ENCODE data around the gene FBXW11.
A peak's percentile ranks its signal among the peaks of the same experiment; 100 is the strongest.

Gene FBXW11

DNA sequence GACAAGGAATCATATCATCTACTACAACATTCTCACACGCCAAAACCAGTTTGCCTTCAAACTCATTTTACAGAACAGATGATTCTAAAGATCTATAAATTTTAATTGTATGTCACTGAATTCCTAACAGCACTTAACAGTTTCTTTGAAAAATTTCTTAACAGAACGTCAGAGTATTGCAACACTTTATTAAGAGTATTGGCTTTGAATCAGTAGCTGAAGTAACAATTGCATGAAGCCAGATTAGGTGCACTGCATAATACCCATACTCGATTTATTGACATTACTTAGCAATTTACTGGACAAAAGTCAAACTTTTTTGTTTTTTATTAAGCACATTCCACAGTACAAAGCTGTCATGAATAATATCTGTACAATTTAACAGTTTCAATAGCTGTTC is 145.1 kb downstream of the FBXW11 start:
- DNase-seq, result no peak

DNA sequence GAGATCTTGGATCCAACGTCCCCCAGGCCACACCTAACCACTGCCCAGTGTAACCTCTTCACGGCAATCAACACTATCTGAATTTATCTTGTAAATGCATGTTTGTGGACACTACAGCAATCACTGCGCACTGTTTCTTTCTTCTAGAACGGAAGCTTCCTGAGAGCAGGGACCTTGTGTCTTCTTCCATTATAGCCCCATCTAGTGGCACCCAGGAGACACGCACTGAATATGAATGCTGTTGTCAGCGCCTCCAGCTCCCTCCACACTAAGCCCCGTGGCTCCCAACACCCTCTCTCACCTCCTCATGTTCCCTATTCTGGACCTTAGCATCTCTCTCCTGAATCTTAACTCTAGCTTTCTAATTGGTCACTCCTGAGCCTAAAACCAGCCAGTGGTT is 148.1 kb downstream of the FBXW11 start:
- DNase-seq, result peak in 2 of 3 donors; percentile 21

DNA sequence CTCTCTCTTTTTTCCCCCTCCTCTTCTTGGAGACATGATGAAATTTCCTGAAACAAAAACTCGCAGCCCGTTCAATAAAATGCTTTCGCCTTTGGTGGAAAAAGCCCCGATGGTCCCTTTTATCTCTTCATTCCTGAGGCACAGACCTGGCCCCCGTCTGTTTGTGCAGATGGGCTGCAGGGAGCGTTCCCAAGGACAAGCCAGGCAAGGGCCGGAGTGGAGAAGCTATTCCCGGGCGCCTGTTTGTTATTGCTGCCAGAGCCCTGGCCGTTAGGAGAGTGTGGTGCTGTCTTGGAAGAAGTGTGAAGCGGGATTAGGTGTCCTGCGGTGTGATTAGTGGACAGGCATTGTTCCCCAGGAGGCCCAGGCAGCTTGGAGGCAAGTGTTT is 149.0 kb downstream of the FBXW11 start:
- DNase-seq, result no peak

DNA sequence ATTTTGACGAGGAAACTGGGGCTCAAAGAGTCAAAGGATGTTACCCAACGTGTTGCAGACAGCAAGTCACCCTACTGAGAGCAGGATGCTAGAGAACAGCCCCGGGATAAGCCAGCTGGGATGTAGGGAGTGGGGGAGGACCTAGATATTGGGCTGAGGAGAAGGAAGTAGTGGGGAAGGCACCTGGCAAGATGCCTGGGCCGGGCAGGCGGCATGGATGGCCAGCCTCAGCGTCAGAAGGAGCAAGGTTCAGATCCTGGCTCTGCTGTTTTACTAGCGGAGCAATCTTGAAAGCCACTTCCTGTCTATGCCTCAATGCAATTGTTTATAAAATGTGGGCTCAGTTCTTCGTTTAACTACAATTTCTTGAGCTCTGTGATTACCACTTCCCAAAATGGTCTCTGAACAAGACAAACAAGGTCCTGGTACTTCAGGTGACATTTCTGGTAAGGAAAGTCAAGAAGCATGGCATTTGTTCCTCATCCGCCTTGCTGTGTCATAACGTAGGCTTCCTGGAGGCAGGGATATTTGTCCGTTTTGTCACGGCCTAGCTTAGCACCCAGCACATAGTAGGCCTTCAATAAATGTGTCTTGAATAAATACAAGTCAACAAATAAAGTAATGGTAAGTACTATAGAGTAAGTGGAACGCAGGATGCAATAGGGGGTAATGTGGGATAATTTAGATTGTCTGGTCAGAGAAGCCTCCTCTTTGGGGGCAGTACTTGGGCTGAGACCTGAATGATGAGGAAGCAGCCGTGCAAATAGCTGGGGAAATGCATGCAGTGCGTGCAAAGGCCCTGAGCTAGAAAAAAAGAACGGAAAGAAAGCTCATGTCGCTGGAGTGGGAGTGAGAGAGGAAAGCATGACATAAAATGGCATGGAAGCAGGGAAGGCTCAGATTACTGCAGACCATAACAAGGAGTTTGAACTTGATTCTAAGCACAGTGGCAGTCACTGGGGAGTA is 150.4 kb downstream of the FBXW11 start:
- peak in 1 of 3 donors; percentile 12 for DNase-seq

DNA sequence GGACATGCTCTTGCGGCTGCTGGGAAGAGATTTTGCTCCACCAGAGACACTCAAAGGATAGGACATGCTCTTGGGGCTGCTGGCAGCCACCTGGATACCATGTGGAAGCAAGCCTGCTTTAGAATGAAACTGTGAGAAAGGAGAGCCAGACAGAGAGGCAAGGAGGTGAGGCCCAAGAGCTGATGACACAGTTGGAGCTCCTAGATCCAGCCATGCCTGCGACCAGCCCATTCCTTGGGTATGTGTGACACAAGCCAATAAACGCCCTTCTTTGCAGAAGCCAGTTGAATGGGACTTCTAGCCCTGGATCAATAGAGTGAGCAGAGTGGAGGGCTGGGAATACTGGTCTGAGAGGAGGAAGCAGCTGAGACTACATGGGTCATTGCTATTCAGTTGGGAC is 151.2 kb downstream of the FBXW11 start:
- no peak for DNase-seq

DNA sequence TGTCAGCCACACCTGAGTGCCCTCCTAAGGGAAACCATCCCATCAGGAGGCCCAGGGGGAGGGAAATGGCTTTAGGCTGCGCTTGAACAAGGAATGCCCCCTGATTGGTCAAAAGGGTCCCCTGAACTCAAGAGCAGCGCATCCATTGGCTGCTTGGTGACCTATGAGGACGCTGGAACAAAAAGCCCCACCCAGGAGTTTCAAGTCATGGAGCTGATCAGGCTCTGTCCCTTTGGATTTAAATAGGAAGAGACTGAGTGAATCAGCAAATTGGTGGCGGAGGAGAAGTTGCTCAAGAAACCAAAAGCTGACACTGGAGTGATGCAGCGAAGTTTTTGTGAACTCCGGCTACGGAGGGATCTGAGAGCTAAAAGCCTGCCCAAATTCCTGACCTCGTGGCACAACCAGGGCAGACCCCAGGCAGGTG is 154.2 kb downstream of the FBXW11 start:
- peak; percentile 68 to 75 (median 71) for DNase-seq

DNA sequence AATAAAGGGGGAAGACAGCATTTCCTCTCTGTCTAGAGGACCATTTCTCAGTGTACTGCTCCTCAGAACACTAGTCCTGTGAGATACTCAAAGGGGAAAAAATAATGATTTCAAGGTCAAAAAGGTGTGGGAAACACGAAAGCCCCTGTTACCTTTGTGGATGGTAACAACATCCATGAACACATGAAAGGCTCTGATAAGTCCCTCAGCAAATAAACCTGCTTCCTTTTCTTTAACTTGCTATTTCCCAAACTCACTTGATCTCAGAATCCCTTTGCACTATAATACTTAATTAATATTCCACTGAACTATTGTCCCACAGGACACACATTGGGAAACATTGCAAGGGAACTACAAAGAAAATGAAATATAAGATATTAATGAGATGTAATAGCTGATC is 155.2 kb downstream of the FBXW11 start:
- DNase-seq, result no peak

DNA sequence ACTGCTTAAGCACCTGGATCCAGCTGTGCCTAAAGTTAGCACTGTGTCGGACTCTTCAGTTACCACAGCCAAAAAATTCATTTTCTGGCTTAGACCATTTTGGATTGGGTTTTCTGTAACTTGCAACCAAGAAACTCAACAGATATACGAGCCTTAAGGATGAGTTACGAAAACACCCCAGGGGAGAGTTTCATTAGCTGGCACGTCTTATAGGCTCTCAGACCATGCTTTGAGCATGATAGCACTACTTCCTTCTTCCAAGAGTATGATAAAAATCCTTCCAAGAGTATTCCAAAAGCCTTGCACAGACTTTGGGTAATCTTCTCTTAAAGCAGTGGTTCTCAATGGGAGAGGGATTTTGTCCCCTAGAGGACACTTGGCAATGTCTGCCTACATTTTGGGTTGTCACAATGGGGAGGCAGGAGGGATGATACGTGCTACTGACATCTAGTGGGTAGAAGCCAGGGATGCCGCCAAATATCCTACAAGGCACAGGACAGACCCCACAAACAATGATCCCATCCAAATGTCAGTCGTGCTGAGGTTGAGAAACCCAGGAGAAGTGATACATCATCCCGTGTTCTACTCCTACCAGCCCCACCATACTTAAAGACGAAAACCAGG is 156.0 kb downstream of the FBXW11 start:
- peak; percentile 19 to 29 (median 19) for DNase-seq

DNA sequence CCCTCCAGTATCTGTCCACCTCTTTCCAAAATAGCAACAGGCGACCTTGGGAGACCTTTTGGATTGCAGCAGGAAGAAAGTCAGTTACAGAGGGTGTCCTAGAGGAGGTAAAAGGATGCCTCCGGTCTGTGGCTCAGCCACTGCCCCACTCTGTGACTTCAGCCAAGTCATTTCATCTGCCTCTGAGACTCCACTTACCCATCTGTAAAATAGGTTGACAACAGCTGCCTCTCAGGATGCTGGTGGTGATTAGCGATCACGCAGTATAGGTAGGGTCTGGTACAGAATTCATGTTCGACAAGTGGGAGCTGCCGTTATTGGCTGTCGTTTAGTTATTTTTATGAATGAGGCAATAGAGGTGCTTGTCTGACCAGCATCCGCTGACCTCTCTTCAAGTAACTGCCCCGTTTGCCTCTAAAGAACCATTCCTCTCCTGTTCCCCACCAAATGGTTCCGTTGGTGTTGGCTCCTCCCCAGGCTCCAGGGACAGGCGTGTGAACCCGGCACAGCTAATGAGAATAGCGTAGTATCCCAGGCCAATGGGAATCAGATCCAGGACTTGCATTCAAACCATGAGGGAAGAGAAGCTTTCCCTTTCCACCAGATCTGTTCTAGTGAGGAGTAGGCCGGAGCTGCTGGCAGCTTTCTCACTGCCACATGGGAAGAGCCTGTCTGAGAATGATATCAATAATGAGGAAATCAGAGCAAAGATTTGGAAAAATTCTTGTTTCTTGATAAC is 156.7 kb downstream of the FBXW11 start:
- DNase-seq, result no peak

DNA sequence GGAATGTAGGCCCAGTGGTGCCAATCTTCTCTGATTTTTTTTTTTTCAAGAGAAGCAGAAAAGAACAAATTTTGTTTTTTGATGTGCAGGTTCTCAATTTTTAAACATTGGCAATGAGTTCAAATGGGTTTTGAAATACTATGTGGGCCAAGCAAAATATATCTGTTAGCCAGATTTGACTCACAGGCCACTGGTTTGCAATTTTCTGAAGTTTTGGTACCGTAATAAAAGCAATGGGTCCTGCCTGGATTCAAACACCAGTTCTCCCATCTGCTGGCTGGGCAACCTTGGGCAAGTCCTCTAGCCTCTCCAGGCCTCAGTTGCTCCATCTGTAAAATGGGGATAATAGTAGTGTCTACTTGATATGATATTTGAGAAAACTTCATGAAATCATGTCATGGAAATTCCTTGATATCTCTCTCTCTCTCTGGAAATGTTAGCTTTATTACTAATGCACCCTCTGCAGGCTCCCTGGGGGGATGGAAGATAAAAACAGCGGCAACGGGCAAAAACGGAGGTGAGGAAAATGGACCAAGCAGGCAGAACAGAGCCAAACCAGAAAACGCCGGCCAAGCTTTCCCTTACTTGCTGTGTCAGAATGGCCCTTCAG is 157.4 kb downstream of the FBXW11 start:
- DNase-seq, result no peak

DNA sequence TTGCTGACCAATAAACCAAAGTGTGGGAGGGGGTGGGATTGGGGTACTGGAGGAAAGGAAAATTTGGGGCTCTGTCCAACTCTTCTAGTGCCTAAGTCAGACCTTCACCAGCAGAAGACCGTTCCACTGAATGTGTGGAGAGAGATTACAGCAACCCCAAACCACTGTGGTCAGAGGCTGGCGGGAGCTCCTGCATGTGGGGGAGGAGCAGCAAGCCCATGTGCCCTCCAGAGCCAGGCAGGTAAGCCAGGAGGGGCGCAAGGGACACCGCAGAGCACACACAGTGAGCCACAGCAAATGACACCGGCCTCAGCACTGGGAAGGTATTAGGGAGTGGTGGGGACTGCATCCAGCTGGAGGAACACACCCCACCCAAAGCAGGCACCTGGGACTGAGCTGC is 158.0 kb downstream of the FBXW11 start:
- DNase-seq, result no peak

DNA sequence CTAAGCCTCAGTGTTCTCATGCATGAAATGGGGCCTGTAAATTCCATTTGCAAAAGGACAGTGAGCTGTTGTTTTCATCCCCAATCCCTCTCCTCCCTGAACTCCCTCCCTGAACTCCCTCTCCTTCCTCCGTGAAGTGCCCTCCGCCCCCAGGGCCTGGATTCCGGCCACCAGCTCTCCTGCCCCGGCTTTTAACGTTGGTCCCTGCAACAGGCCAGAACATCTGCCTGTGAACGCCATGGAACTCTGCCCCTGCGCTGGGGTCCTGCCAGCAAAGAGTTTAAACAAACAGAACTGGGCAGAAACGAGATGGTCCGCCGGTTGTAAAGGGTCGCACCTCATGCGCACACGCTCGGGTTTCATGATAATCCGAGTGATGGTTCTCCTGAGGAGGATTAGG is 158.4 kb downstream of the FBXW11 start:
- no peak for DNase-seq

DNA sequence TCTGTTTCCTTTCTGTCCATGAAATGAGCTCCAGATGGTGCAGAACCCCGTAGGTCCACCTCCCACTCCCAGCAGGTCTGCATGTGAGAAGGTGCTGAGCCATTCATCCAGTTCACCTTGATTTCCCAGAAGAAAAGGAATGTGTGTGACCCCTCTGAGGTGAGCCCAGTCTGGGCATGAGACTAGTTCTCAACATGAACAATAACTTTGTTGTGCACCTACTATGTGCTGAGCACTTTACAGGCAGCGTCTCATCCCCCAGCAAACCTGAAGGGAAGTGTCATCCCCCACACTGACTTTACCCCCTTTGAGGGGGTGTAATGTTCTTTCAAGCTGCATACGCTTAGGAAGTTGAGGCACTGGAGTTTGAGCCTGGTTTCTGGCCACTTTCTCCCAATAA is 159.4 kb downstream of the FBXW11 start:
- DNase-seq, result no peak

DNA sequence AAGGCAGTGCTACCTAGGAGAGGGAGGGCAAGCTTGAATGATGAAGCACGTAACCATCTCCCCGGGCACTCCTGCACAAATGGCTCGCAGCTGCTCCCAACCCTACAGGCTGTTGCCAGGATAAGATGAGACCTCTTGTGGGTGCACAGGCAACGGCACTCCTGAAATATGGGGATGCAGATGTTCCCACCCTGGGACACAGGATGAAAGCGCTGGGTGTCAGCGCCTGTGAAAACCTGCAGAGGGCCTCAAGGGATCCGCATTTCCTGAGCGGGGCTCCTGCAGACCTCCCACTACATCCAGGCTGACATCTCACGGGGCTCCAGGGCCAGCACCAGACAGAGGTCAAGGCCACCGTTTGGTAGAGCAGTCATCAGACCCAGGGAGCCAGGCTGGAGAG is 160.1 kb downstream of the FBXW11 start:
- DNase-seq, result no peak

DNA sequence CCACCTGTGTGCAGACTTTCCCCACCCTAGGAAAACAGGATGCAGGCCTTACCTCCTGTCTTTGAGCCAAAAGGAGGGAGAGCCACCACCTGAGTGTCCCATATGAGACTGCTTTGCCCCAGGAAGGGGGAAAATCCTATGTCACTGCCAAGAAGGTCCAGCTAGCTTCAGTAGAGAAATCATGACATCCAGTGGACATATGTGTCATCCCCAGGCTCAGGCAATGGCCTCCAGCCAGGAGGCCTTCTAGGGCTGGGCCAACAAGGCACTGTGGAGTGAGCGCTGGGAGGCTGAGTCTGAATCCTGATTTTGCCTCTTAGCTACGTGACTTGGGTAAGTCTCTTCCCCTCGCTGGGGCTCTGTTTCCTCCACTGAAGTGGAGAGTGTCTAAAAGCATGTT is 160.6 kb downstream of the FBXW11 start:
- peak; percentile 16 to 35 (median 18) for DNase-seq

DNA sequence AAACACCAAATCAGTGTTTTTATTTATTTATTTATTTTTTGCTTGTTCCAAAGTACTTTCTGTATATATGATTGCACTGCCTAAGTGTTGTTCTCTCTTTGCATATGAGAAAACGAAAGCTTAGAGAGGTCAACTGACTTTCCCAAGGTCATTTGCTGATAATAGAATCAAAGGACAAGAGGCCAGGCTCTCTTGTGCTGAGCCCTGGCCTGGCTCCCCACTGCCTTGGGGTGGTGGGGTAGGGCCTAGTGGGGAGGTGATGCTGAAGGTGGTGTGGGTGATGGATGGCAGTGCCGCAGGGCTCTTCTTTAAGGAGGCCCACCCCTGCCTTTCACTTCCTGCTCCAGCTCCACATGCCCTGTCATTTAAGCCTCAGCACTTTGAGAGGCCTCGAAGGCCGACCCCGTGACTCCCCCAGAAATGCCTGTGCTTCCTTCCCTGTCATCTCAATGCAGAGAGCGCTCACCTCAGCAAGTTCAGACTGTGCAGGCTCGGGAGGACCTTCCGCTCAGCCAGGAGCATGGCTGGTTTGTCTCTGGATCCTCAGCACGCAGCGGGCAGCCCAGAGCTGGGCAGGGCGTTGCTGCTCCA is 161.3 kb downstream of the FBXW11 start:
- DNase-seq, result no peak

DNA sequence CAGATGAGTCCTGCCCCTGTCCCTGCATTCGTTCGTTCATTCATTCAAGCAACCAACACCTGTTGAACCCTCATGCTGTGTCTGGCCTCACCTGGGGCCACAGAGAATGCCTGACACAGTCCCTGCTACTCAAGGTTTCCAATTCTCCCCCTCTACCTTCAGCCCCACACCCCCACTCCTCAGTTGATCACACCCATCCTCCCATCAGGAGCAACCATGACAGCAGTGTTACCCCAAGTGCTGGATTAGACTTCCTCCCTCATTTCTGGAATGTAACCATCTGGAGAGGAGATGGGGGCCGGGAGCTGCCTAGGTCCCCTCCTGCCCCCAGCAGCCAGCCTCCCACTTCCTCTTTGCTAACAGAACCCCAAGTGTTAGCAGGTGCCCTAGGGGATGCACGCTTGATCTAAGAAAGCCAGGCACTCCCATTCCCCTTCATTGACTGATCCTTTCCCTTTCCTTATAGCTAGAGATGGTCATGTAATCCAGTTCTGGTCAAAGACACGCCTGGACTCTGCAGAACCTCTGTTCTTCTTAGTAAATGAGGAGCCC is 163.6 kb downstream of the FBXW11 start:
- no peak for DNase-seq

DNA sequence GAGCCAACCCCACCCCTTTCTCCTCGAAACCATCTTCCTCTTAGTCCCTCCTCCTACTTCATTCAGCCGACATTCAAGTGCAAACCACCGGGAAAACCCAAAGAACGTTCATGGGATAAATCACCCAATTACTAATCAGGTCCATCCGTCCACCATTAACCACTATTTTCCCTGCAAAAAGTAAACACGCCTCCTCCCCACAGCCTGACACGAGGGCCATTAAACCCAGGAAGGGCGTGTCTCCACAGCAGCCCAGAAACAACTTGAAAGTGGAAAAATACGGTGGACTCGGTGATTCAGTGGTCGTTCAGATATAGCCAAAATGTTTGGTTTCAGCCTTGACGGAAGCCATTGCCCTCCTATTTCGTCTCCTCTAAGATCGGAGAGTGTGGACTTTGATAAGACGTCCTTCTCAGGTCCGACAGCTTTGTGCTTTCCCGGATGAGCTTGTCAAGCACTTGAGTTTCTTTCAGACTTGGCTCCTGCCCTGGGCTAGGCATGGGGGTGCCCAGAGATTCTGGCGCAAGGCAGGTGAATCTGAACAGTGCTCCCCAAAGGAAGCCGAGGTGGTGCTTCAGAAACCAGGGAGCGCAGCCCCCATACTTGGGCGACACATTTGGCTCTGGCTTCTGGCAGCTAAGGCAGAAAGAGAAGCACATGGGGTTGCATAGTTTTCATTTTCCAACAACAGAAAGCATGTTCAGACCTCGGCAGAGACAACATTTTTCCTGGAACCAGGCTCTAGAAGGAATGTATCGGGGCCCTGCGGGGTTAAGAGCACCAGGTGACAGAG is 164.3 kb downstream of the FBXW11 start:
- peak; percentile 48 to 61 (median 53) for DNase-seq

DNA sequence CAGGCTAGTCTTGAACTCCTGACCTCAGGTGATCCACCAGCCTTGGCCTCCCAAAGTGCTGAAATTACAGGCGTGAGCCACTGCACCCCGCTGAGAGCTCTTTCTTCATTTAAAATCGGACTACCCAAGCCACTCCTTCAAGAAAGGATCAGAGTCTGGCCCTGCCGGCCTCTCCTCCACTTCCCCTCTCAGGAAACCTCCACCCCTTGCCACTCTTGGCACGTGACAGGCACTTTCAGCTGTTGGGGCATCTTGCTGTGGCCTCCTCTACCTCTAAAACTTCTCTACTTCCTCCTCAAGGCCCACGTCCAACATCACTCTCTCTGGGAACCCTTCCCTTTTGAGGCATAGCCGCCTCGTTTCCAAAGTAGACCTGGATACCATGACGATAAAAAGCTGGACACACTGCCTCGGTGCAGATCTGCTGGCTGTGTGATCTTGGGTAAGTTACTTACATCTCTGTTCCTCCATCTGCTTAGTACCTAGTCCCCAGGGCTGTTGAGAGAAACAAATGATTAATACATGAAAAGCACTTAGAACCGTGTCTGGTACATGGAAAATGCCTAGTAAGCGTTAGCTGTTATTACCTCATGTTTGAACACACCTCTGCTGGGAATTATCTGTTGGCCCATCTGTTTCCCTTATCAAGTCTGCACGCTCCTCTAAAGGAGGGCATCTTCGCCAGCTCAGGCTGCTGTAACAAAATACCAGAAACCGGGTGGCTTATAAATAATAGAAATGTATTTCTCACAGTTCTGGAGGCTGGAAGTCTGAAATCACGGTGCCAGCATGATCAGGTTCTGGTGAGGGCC is 165.5 kb downstream of the FBXW11 start:
- peak; percentile 35 to 51 (median 43) for DNase-seq

DNA sequence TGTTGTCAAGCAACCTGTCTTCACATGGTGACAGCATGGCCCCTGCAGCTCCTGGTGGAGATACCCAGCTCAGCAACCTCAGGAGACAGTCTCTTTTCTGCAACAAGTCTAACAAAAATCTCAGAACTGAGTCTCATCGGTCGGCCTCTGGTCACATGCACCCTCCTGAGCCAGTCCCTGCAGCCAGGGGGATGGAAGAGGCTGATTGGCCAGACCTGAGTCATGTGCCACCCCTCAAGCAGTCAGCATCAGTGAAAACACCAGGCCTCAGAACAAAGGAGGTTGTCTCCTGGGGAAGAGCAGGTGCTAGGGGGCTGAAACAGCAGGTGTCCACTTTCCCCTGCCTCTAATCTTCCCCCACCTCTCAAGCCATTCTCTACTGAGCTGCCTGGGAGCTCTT is 166.4 kb downstream of the FBXW11 start:
- peak in 1 of 3 donors; percentile 19 for DNase-seq

DNA sequence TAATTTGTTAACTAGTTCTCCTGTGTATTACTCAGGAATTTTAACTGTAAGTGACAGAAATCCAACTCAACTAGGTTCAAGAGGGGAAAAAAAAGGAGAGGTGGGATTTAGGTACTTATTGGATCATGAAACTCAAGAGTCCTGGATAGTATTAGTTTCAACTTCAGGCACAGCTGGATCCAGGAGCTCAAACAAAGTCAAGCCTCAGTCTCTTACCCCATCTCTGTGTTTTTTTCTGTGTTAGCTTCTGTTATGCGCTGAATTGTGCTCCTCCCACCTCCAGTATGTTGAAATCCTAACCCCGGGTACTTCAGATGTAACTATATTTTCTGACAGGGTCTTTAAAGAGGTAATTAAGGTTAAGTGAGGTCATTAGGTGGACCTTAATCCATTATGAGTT is 167.3 kb downstream of the FBXW11 start:
- DNase-seq, result no peak
